ENCODE data around the gene FXYD7. TPM values are rescaled to one million over a fixed set of nuclear protein-coding genes. Genes with fewer than 3 reads are reported as not detected.

The FXYD7 gene
- total and polyA plus RNA-seq, 2 of the 4 experiments (the other 2 are of a cell fraction): 0.31 TPM; not detected in 1

- Histone ChIP-seq H4K20me1 (ENCODE audit: insufficient read depth, low read length) (peaks cover 3% of the 10 kb centered on the region; the same call in 1 of the 2 replicates), H3K56ac (ENCODE audit: extremely low read depth, insufficient read depth, low read length) (no peak overlapping the region), H3K9me3 (ENCODE audit: control insufficient read depth, insufficient read depth, low read length) (no peaks in the 10 kb centered on the region), H3K4me1 (ENCODE audit: control insufficient read depth, insufficient read depth, low read length) (peaks cover 17% of the 10 kb centered on the region), H2BK5ac (ENCODE audit: low read depth, low read length, poor library complexity, severe bottlenecking) (no peak overlapping the region), H2AK5ac (ENCODE audit: low read depth, low read length) (no peak overlapping the region; the same call in 1 of the 2 replicates), H3K36me3 (ENCODE audit: control insufficient read depth, insufficient read depth, low read length) (no peaks in the 10 kb centered on the region), H3K27me3 (ENCODE audit: control insufficient read depth, insufficient read depth, low read length) (peaks cover 14% of the 10 kb centered on the region; the same call in 1 of the 2 replicates), H3K9ac (ENCODE audit: low read depth, low read length) (no peak overlapping the region), H2BK120ac (ENCODE audit: low read depth, low read length) (no peak overlapping the region), H2BK15ac (ENCODE audit: low read depth, low read length) (no peak overlapping the region), H2AK9ac (replicated peaks; ENCODE audit: low read depth, low read length, poor library complexity) (no peak overlapping the region), H3K9me1 (ENCODE audit: insufficient read depth, low read length) (peaks cover 3% of the 10 kb centered on the region; the same call in 1 of the 2 replicates), H4K5ac (ENCODE audit: low read depth, low read length) (no peak overlapping the region), H3K79me1 (ENCODE audit: low read depth in 1 of 2, low read length in 2 of 2) (no peaks in the 10 kb centered on the region), H4K91ac (ENCODE audit: insufficient read depth, low read depth, low read length) (no peak overlapping the region), H3K14ac (replicated peaks; ENCODE audit: low read depth, low read length) (no peak overlapping the region), H3K27ac (ENCODE audit: insufficient read depth, low read length) (no peak overlapping the region), H2AFZ (replicated peaks; ENCODE audit: low read length, poor library complexity) (no peak overlapping the region), H3K18ac (ENCODE audit: low read depth, low read length) (no peak overlapping the region), H3K4me2 (ENCODE audit: low read depth, low read length) (no peak overlapping the region), H4K8ac (ENCODE audit: low read depth in 2 of 2, low read length in 2 of 2) (no peak overlapping the region), H3K4me3 (ENCODE audit: insufficient read depth, low read depth, low read length) (no peak overlapping the region), H3K4ac (ENCODE audit: low read depth, low read length) (no peak overlapping the region), H2BK20ac (ENCODE audit: low read depth, low read length) (no peak overlapping the region), H3K23ac (ENCODE audit: low read depth, low read length) (no peak overlapping the region)
- CTCF ChIA-PET: interaction anchor here (0.6 to 3.2 kb wide), 5 partner anchors 10 to 88 kb away, joined by 3 to 18 read pairs (median 4); no protein-coding TSS in a partner anchor
- no peak for TF ChIP-seq NFE2L2 (IDR thresholded peaks at IDR 0.05; ENCODE audit: low read depth, low read length)
- TF ChIP-seq FOS (IDR thresholded peaks at IDR 0.05; ENCODE audit: low read depth, low read length): no peak
- no peak for TF ChIP-seq CTCF (conservative IDR thresholded peaks at IDR 0.05; ENCODE audit: low read depth, low read length)
- no peak for TF ChIP-seq POLR2A (IDR thresholded peaks at IDR 0.05; ENCODE audit: low read depth, low read length)
- TF ChIP-seq BHLHE40 (IDR thresholded peaks at IDR 0.05; ENCODE audit: low read depth, low read length): no peak
- no peak for TF ChIP-seq CEBPB (IDR thresholded peaks at IDR 0.05; ENCODE audit: low read depth, low read length)
- no peak for TF ChIP-seq CHD1 (IDR thresholded peaks at IDR 0.05; ENCODE audit: low read depth, low read length)
- no peak for TF ChIP-seq ELK1 (IDR thresholded peaks at IDR 0.05; ENCODE audit: borderline replicate concordance, low read depth, low read length)
- TF ChIP-seq SMC3 (IDR thresholded peaks at IDR 0.05; ENCODE audit: low read depth, low read length): no peak
- TF ChIP-seq USF2 (IDR thresholded peaks at IDR 0.05; ENCODE audit: low read depth, low read length): no peak
- TF ChIP-seq RAD21 (IDR thresholded peaks at IDR 0.05; ENCODE audit: low read length): no peak
- no peak for TF ChIP-seq MAZ (IDR thresholded peaks at IDR 0.05; ENCODE audit: borderline replicate concordance, low read depth, low read length)
- no peak for TF ChIP-seq RCOR1 (IDR thresholded peaks at IDR 0.05; ENCODE audit: insufficient replicate concordance, low read length)
- TF ChIP-seq MAFK (IDR thresholded peaks at IDR 0.05; ENCODE audit: low read depth, low read length): no peak
- no peak for TF ChIP-seq MXI1 (IDR thresholded peaks at IDR 0.05; ENCODE audit: borderline replicate concordance, low read depth, low read length)
- TF ChIP-seq RFX5 (IDR thresholded peaks at IDR 0.05; ENCODE audit: low read depth, low read length): no peak
- POLR2A ChIA-PET (ENCODE audit: unreplicated experiment): no interaction called here
- in situ Hi-C loops (cut with MboI; ENCODE audit: low sequenced_read_pairs): loop anchor here (5.0 kb wide), 1 partner anchor 69 kb away; no protein-coding TSS in a partner anchor
- DNase-seq (no peak), ATAC-seq (ENCODE audit: low read depth) (no peak)
- BruUV-seq (replicated peaks): no TSS peak
- 78% methylated on average over 6 of the region's 11 CpGs; no CpG with 5 or more reads in 1 of the 2 experiments for WGBS, 2 experiments (ENCODE audit: extremely low coverage in 2 of 2, insufficient read length in 1 of 2)
- dilution Hi-C loops (cut with HindIII; ENCODE audit: low sequenced_read_pairs, unreplicated experiment): no loop called here
- intact Hi-C loops (cut with micrococcal nuclease): no loop called here
Measured at GRCh38 chr19:35136231-35136630, 6.8 kb upstream of the FXYD7 start.
